HUES6 (cell line): Measurements from ENCODE around the gene CISTR.
"Not testable (repeated sequence)": the region's sequence is repeated elsewhere in the genome, so short reads cannot be mapped to it uniquely, and the experiment has no call there.

Experiments
- H3K27ac ChIP-seq: 2 replicates; pipeline ENCODE4 v1.7.0; 2013; ENCODE audit warnings: low read depth, mild to moderate bottlenecking, low read length, inconsistent platforms
- H3K27me3 ChIP-seq: 2 replicates; pipeline ENCODE4 v1.6.1; 2013; ENCODE audit warnings: low read length; ENCODE audit not compliant: control insufficient read depth, insufficient read depth
- H3K36me3 ChIP-seq: 2 replicates; pipeline ENCODE4 v1.6.1; 2013; ENCODE audit warnings: low read length; ENCODE audit not compliant: control insufficient read depth, insufficient read depth
- H3K4me1 ChIP-seq: 2 replicates; pipeline ENCODE4 v1.6.1; 2013; ENCODE audit warnings: low read length; ENCODE audit not compliant: control insufficient read depth, insufficient read depth
- H3K4me3 ChIP-seq: 2 replicates; pipeline ENCODE4 v1.5.1; 2013; ENCODE audit warnings: low read depth, low read length
- H3K9ac ChIP-seq: one replicate; pipeline ENCODE4 v1.6.1; 2013; ENCODE audit warnings: mild to moderate bottlenecking, low read length
- H3K9me3 ChIP-seq: 2 replicates; pipeline ENCODE4 v1.6.1; 2013; ENCODE audit warnings: low read depth, low read length; ENCODE audit not compliant: control insufficient read depth, insufficient read depth

Gene CISTR

GRCh38 chr12:53729644-53730043, 22.1 kb downstream of the CISTR start:
- Histone ChIP-seq H3K27me3 (peaks cover 8% of the 10 kb centered on the region), H3K36me3 (no peaks in the 10 kb centered on the region), H3K9ac (no peak overlapping the region), H3K9me3 (no peaks in the 10 kb centered on the region), H3K4me1 (peaks cover 18% of the 10 kb centered on the region), H3K27ac (no peak overlapping the region), H3K4me3 (no peak overlapping the region)

DNA sequence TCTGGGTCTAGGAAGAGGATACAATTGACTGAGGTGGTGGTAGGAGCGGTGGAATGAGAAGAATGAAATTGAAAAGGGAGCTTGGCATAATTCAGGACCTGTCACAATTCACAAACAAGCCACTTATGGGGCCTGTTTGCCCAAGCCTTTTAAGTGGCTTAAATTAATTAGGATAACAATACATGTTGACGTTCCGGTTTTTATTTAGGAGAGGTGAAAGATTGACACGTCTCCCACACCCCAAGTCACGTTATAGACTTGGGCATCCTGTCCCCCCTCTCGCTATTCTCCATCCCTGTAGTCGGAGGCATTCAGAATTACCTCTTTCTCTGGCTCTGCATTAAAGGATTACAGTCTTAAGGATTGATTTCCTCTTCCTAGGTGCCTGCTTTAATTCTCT, 23.6 kb downstream of the CISTR start:
- Histone ChIP-seq H3K27ac (no peak overlapping the region), H3K4me3 (peak overlapping the region; percentile 83), H3K4me1 (peaks cover 18% of the 10 kb centered on the region), H3K27me3 (no peaks in the 10 kb centered on the region), H3K9ac (no peak overlapping the region), H3K9me3 (no peaks in the 10 kb centered on the region), H3K36me3 (no peaks in the 10 kb centered on the region)

- Histone ChIP-seq H3K9me3 (no peaks in the 10 kb centered on the region), H3K4me3 (peak within 1 kb of the TSS; percentile 83), H3K27me3 (no peaks in the 10 kb centered on the region), H3K9ac (peak within 1 kb of the TSS; percentile 64), H3K36me3 (no peaks in the 10 kb centered on the region), H3K4me1 (peaks cover 18% of the 10 kb centered on the region), H3K27ac (no peak within 1 kb of the TSS)
Measured at GRCh38 chr12:53727310-53728041, 24.3 kb downstream of the CISTR start, which contains the start of gene CALCOCO1. Gene CALCOCO1 (minus strand): TSS chr12:53727452. CDS start chr12:53725242, 2,210 bp downstream.

DNA sequence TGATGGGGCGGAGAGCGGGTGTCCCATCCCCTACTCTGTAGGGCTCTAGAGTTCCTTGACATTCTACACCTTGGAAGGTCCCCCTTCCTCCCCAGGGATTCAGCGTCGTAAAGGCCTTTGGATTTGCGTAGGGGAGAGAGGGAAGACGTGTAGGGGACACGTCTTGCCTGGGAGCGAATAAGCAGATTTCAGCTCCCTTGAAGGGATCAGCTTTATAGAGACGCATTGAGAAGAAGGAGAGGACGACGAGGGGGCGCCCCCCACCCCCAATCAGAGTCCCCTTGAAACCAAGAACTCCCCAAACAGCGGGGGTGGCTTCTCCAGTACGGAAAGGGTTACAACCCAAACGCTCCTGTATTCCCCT, 24.9 kb downstream of the CISTR start:
- H3K9me3 ChIP-seq: no peaks in the 10 kb centered on the region
- no peak overlapping the region for H3K27ac ChIP-seq
- H3K27me3 ChIP-seq: no peaks in the 10 kb centered on the region
- H3K36me3 ChIP-seq: no peaks in the 10 kb centered on the region
- peak overlapping the region; percentile 83 for H3K4me3 ChIP-seq
- H3K9ac ChIP-seq: peak overlapping the region; percentile 19
- H3K4me1 ChIP-seq: peaks cover 18% of the 10 kb centered on the region

DNA sequence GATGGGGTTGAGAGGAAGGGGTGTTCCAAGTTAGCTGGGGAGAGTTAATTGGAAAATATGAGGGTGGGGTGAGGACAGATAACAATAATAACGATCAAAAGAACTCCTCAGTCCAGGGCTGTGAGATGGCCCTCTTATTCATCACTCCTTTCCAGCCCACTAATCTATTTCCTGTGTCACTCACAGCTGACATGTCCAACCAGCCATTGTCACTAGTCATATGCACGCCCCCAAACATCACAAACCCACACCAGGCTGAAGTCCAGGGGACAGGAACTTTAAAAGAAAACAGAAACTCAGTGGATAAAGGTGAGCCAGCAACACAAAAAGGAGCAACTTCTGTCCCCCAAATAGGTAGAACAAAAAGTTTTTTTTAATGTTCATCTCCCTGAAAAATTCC, 25.4 kb downstream of the CISTR start:
- no peak overlapping the region for H3K27ac ChIP-seq
- H3K9ac ChIP-seq: no peak overlapping the region
- peaks cover 18% of the 10 kb centered on the region for H3K4me1 ChIP-seq
- no peaks in the 10 kb centered on the region for H3K27me3 ChIP-seq
- H3K36me3 ChIP-seq: no peaks in the 10 kb centered on the region
- H3K4me3 ChIP-seq: peak overlapping the region; percentile 83
- no peaks in the 10 kb centered on the region for H3K9me3 ChIP-seq

- H3K27me3 ChIP-seq: no peaks in the 10 kb centered on the region
- H3K9me3 ChIP-seq: no peaks in the 10 kb centered on the region
- H3K9ac ChIP-seq: no peak overlapping the region
- H3K4me1 ChIP-seq: peaks cover 18% of the 10 kb centered on the region
- H3K4me3 ChIP-seq: no peak overlapping the region
- no peaks in the 10 kb centered on the region for H3K36me3 ChIP-seq
- H3K27ac ChIP-seq: no peak overlapping the region
Measured at GRCh38 chr12:53725824-53726223, 26.0 kb downstream of the CISTR start.

GRCh38 chr12:53722450-53723041, 29.2 kb downstream of the CISTR start:
- Histone ChIP-seq H3K36me3 (no peaks in the 10 kb centered on the region), H3K9me3 (no peaks in the 10 kb centered on the region), H3K4me3 (no peak overlapping the region), H3K4me1 (peaks cover 9% of the 10 kb centered on the region), H3K27me3 (no peaks in the 10 kb centered on the region), H3K9ac (no peak overlapping the region), H3K27ac (no peak overlapping the region)

- H3K27me3 ChIP-seq: no peaks in the 10 kb centered on the region
- H3K9ac ChIP-seq: no peak overlapping the region
- no peaks in the 10 kb centered on the region for H3K9me3 ChIP-seq
- no peak overlapping the region for H3K4me3 ChIP-seq
- no peak overlapping the region for H3K27ac ChIP-seq
- H3K36me3 ChIP-seq: no peaks in the 10 kb centered on the region
- H3K4me1 ChIP-seq: 0 out of 2 replicates have a peak, but pooled peaks cover under 1% of the 10 kb centered on the region
Measured at GRCh38 chr12:53720946-53721345, 30.8 kb downstream of the CISTR start.

- no peaks in the 10 kb centered on the region for H3K36me3 ChIP-seq
- no peaks in the 10 kb centered on the region for H3K9me3 ChIP-seq
- H3K27me3 ChIP-seq: no peaks in the 10 kb centered on the region
- no peak overlapping the region for H3K27ac ChIP-seq
- no peak overlapping the region for H3K9ac ChIP-seq
- no peak overlapping the region for H3K4me3 ChIP-seq
- H3K4me1 ChIP-seq: no peaks in the 10 kb centered on the region
Measured at GRCh38 chr12:53719649-53720048, 32.1 kb downstream of the CISTR start.

- not testable (repeated sequence) for H3K27ac ChIP-seq, H3K9me3 ChIP-seq, H3K4me3 ChIP-seq, H3K9ac ChIP-seq, H3K27me3 ChIP-seq, H3K36me3 ChIP-seq, H3K4me1 ChIP-seq
Measured at GRCh38 chr12:53718567-53718966, 33.2 kb downstream of the CISTR start.

DNA sequence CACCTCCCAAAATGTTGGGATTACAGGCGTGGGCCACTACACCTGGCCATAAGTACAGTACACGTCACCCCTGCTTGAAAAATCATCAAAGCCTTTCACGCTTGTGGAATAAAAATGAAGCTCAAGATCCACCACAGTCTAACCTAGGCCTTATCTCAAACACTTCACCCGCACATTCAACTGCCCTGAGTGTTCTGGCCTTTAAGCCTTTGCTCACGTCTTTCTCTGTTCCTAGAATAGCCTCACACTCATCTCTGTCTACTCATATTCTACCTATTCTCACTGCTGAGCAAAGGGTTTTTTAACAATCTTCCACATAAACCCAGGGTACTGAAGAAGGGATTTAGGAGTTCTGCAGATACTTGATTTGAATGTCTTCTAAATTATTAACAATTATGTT, 34.5 kb downstream of the CISTR start:
- H3K36me3 ChIP-seq: no peaks in the 10 kb centered on the region
- no peak overlapping the region for H3K9ac ChIP-seq
- H3K27me3 ChIP-seq: no peaks in the 10 kb centered on the region
- no peaks in the 10 kb centered on the region for H3K9me3 ChIP-seq
- H3K4me1 ChIP-seq: no peaks in the 10 kb centered on the region
- no peak overlapping the region for H3K4me3 ChIP-seq
- H3K27ac ChIP-seq: no peak overlapping the region
